H1 (cell line): ENCODE results near the gene CDC37. TPM values are rescaled to one million over a fixed set of nuclear protein-coding genes. Genes with fewer than 3 reads are reported as not detected.

Source experiments
- CBX5 ChIP-seq: fragments of 300-800, 300-1000 bp; sonication (generic); IDR thresholded peaks from 2 replicates; pipeline ENCODE4 v1.7.1; 2016; ENCODE audit warnings: antibody characterized with exemption, low read length, low read depth
- CBX8 ChIP-seq: fragments of 300-800, 300-1000 bp; sonication (generic); IDR thresholded peaks from 2 replicates; pipeline ENCODE4 v1.7.1; 2016; ENCODE audit warnings: low read depth, low read length, borderline replicate concordance
- KDM4A ChIP-seq: IDR thresholded peaks from one replicate; pipeline ENCODE4 v1.7.1; 2012; ENCODE audit warnings: low read depth, mild to moderate bottlenecking, moderate library complexity, low read length, inconsistent platforms; ENCODE audit not compliant: severe bottlenecking
- NANOG ChIP-seq: IDR thresholded peaks from 2 replicates; pipeline ENCODE4 v1.6.1; 2011; ENCODE audit warnings: low read length, low read depth, mild to moderate bottlenecking, inconsistent platforms; ENCODE audit not compliant: insufficient read depth, poor library complexity, severe bottlenecking
- NRF1 ChIP-seq: IDR thresholded peaks from 2 replicates; pipeline ENCODE4 v1.6.1; 2011; ENCODE audit warnings: mild to moderate bottlenecking, low read depth, low read length, improper control_type of control experiment
- PHF8 ChIP-seq: fragments of 200-600 bp; sonication (generic); conservative IDR thresholded peaks from 2 replicates; pipeline ENCODE4 v1.7.1; 2012; ENCODE audit warnings: low read depth, mild to moderate bottlenecking, inconsistent platforms, low read length, moderate library complexity
- POLR2A ChIP-seq, 2 experiments: IDR thresholded peaks; 1 replicate in 1 of 2; 2 replicates in 1 of 2; pipeline ENCODE4 v1.6.1; 2011; ENCODE audit warnings: low read depth in 2 of 2, low read length in 2 of 2, mild to moderate bottlenecking in 2 of 2; ENCODE audit errors: control extremely low read depth in 1 of 2
- POLR2AphosphoS5 ChIP-seq: IDR thresholded peaks from 2 replicates; pipeline ENCODE4 v1.6.1; 2011; ENCODE audit warnings: low read depth, low read length
- RXRA ChIP-seq: IDR thresholded peaks from 2 replicates; pipeline ENCODE4 v1.6.1; 2011; ENCODE audit warnings: low read depth, mild to moderate bottlenecking, low read length, moderate library complexity; ENCODE audit not compliant: insufficient read depth
- SIX5 ChIP-seq: IDR thresholded peaks from 2 replicates; pipeline ENCODE4 v1.6.1; 2011; ENCODE audit warnings: mild to moderate bottlenecking, low read depth, low read length
- SUZ12 ChIP-seq: fragments of 200-600 bp; sonication (generic); IDR thresholded peaks from 2 replicates; pipeline ENCODE4 v1.6.1; 2012; ENCODE audit warnings: mild to moderate bottlenecking, inconsistent platforms, low read length, moderate library complexity, mixed read lengths
- TAF1 ChIP-seq: IDR thresholded peaks from 2 replicates; pipeline ENCODE4 v1.6.1; 2011; ENCODE audit warnings: mild to moderate bottlenecking, low read depth, low read length
- TCF12 ChIP-seq: IDR thresholded peaks from 2 replicates; pipeline ENCODE4 v1.6.1; 2011; ENCODE audit warnings: low read depth, mild to moderate bottlenecking, low read length
- TEAD4 ChIP-seq: IDR thresholded peaks from 2 replicates; pipeline ENCODE4 v1.6.1; 2012; ENCODE audit warnings: low read depth, low read length, inconsistent platforms, mixed read lengths
- polyA plus RNA-seq, 7 experiments: library from polyadenylated mRNA; depleted of rRNA in 3 of 7; stranded (reverse) in 5 of 7; unstranded in 2 of 7; fragments of >200 nt in 5 of 7; fragments of 200-250 nt in 2 of 7; gene quantifications; 1 replicate in 5 of 7; 2 replicates in 1 of 7; 4 replicates in 1 of 7; pipeline versions ENCODE4 v1.2.1 to v1.2.3, GENCODE V29; 2011 to 2013; ENCODE audit warnings: missing spikeins in 2 of 7, mixed read lengths in 2 of 7
- total RNA-seq: library from RNA; stranded (reverse); fragmentation: NEBNext Ultra II Directional; extraction: Animal tissue kit (Norgen Biotek cat#: 25700); gene quantifications from 2 replicates; pipeline ENCODE4 v1.2.1, GENCODE V29; 2021
- TF ChIP-seq, protein P1 (sequence below): IDR thresholded peaks from 2 replicates; pipeline ENCODE4 v1.6.1; 2011; ENCODE audit warnings: low read depth, mild to moderate bottlenecking, low read length; ENCODE audit not compliant: insufficient read depth
- TF ChIP-seq, protein P2 (sequence below): IDR thresholded peaks from 2 replicates; pipeline ENCODE4 v1.6.1; 2011; ENCODE audit warnings: low read length, improper control_type of control experiment
- TF ChIP-seq, protein P3 (sequence below), 3 experiments: IDR thresholded peaks; 1 replicate in 2 of 3; 2 replicates in 1 of 3; pipeline versions ENCODE4 v1.5.1 to v1.6.1; 2011; ENCODE audit warnings: low read length in 3 of 3, mild to moderate bottlenecking in 3 of 3, inconsistent platforms in 2 of 3, low read depth in 1 of 3, moderate library complexity in 1 of 3; ENCODE audit not compliant: insufficient read depth in 1 of 3; ENCODE audit errors: control extremely low read depth in 1 of 3

Gene CDC37
- total and polyA plus RNA-seq, 2 of the 8 experiments (the other 6 are each of a cell fraction or from before 2014, with no cell fraction given) = 162 to 181 TPM

DNA sequence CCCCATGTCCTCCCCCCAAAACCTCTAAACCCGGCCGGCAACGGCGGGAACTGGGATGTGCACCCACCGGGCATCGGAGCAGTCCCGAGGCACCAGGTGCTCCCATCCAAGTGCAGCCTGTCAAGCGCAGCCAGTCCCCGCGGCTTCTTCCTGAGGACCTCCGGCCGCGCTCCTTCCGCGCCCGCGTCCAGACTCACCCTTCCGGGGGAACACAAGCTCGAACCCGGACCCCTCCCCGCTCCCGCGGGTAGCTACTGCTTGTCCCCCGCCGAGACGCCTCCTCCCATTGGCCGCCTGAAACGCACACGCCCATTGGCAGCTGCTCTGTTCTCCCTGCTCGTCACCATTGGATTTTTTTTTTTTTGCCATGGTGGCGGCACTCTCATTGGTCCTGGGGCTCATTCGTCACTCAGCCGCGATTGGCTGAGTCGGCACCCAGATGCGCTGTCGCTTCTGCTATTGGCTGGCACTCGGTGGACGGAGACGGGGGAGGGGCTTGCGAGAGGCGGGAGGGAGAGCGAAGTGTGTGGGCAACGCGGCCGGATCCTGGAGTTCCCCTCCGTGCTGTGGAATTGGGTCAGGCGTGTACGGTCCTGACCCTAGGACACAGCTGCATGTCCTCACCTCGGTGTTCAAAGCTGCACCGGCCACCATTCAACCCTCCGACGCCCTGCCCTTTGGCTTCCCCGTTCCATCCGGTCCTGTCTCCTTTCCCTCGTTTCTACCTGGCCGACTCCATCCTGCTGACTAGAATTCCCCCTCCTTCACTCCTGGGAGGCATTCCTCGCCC, 22.8 kb downstream of the CDC37 start, which contains the start of gene TYK2 (continued):
- no peak for TF ChIP-seq NRF1
- no peak for TF ChIP-seq CBX5
- no peak for TF ChIP-seq NANOG
- TF ChIP-seq TEAD4 = peak; percentile 71; the same call in 1 of the 2 replicates
- TF ChIP-seq RXRA = no peak
- TF ChIP-seq POLR2A (IDR thresholded peaks at IDR 0.05; ENCODE audit: control extremely low read depth in 1 of 2, low read depth in 2 of 2, low read length in 2 of 2) = peak; percentile 88 to 98
- TF ChIP-seq, protein P1, sequence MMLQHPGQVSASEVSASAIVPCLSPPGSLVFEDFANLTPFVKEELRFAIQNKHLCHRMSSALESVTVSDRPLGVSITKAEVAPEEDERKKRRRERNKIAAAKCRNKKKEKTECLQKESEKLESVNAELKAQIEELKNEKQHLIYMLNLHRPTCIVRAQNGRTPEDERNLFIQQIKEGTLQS = no peak
- TF ChIP-seq, protein P2, sequence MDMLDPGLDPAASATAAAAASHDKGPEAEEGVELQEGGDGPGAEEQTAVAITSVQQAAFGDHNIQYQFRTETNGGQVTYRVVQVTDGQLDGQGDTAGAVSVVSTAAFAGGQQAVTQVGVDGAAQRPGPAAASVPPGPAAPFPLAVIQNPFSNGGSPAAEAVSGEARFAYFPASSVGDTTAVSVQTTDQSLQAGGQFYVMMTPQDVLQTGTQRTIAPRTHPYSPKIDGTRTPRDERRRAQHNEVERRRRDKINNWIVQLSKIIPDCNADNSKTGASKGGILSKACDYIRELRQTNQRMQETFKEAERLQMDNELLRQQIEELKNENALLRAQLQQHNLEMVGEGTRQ = no peak
- peak; percentile 82; the same call in 1 of the 2 replicates for TF ChIP-seq TAF1
- TF ChIP-seq, protein P3, sequence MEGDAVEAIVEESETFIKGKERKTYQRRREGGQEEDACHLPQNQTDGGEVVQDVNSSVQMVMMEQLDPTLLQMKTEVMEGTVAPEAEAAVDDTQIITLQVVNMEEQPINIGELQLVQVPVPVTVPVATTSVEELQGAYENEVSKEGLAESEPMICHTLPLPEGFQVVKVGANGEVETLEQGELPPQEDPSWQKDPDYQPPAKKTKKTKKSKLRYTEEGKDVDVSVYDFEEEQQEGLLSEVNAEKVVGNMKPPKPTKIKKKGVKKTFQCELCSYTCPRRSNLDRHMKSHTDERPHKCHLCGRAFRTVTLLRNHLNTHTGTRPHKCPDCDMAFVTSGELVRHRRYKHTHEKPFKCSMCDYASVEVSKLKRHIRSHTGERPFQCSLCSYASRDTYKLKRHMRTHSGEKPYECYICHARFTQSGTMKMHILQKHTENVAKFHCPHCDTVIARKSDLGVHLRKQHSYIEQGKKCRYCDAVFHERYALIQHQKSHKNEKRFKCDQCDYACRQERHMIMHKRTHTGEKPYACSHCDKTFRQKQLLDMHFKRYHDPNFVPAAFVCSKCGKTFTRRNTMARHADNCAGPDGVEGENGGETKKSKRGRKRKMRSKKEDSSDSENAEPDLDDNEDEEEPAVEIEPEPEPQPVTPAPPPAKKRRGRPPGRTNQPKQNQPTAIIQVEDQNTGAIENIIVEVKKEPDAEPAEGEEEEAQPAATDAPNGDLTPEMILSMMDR (IDR thresholded peaks at IDR 0.05; ENCODE audit: control extremely low read depth in 1 of 3, insufficient read depth in 1 of 3, low read depth in 1 of 3, low read length in 3 of 3) = no peak
- TF ChIP-seq PHF8 = peak; percentile 92
- no peak for TF ChIP-seq TCF12
- 0 out of 2 replicates have a peak, but pooled peaks have one; percentile 34 for TF ChIP-seq SUZ12
- peak; percentile 76 for TF ChIP-seq KDM4A
- no peak for TF ChIP-seq CBX8
- no peak for TF ChIP-seq SIX5
- peak; percentile 96 for TF ChIP-seq POLR2AphosphoS5
